OCI-LY1 (cell line): ENCODE results near the gene SDR42E2.
A peak's percentile ranks its signal among the peaks of the same experiment; 100 is the strongest.

ENCODE experiments used
- H2AFZ ChIP-seq: fragments of 200-600 bp; sonication (generic), shearing (Covaris generic); 2 replicates; pipeline ENCODE4 v1.6.0; 2014; ENCODE audit warnings: antibody characterized with exemption, mild to moderate bottlenecking, low read length
- H3F3A ChIP-seq: fragments of 200-600 bp; sonication (generic), shearing (Covaris generic); 2 replicates; pipeline ENCODE4 v1.6.0; 2014; ENCODE audit warnings: mild to moderate bottlenecking, antibody characterized with exemption, low read length, moderate library complexity; ENCODE audit not compliant: insufficient read depth
- H3K27ac ChIP-seq: fragments of 200-600 bp; sonication (generic); 2 replicates; pipeline ENCODE4 v1.5.1; 2014; ENCODE audit warnings: low read length, mixed run types, mild to moderate bottlenecking, low read depth; ENCODE audit not compliant: poor library complexity, severe bottlenecking
- H3K27me3 ChIP-seq: fragments of 200-600 bp; sonication (generic); 2 replicates; pipeline ENCODE4 v1.6.0; 2014; ENCODE audit warnings: antibody characterized with exemption, mild to moderate bottlenecking, low read length, moderate library complexity; ENCODE audit not compliant: insufficient read depth
- H3K36me3 ChIP-seq: fragments of 200-600 bp; sonication (generic); 2 replicates; pipeline ENCODE4 v1.6.1; 2014; ENCODE audit warnings: mild to moderate bottlenecking, antibody characterized with exemption, low read length, moderate library complexity, mixed read lengths; ENCODE audit not compliant: insufficient read depth
- H3K4me1 ChIP-seq: fragments of 200-600 bp; sonication (generic); 2 replicates; pipeline ENCODE4 v1.5.1; 2014; ENCODE audit warnings: mild to moderate bottlenecking, low read length, moderate library complexity; ENCODE audit not compliant: insufficient read depth, severe bottlenecking
- H3K4me2 ChIP-seq: fragments of 200-600 bp; sonication (generic), shearing (Covaris generic); 2 replicates; pipeline ENCODE4 v1.6.1; 2014; ENCODE audit warnings: low read length
- H3K4me3 ChIP-seq: fragments of 200-600 bp; sonication (generic); 2 replicates; pipeline ENCODE4 v1.5.1; 2014; ENCODE audit warnings: low read length, low read depth, mild to moderate bottlenecking, mixed read lengths; ENCODE audit not compliant: poor library complexity, severe bottlenecking
- H3K79me2 ChIP-seq: fragments of 200-600 bp; shearing (Covaris generic); 2 replicates; pipeline ENCODE4 v1.6.1; 2016; ENCODE audit warnings: mixed run types, low read length, mixed read lengths; ENCODE audit not compliant: insufficient read depth
- H3K9ac ChIP-seq: fragments of 200-600 bp; sonication (generic), shearing (Covaris generic); 2 replicates; pipeline ENCODE4 v1.6.1; 2014; ENCODE audit warnings: mild to moderate bottlenecking, low read length, mixed read lengths
- H3K9me2 ChIP-seq: fragments of 200-600 bp; sonication (generic), shearing (Covaris generic); 2 replicates; pipeline ENCODE4 v1.6.1; 2014; ENCODE audit warnings: low read depth, mild to moderate bottlenecking, low read length, mixed read lengths
- H3K9me3 ChIP-seq: fragments of 200-600 bp; shearing (Covaris generic); 2 replicates; pipeline ENCODE4 v1.6.1; 2014; ENCODE audit warnings: low read length, mixed read lengths
- H4K20me1 ChIP-seq: fragments of 200-600 bp; sonication (generic), shearing (Covaris generic); 2 replicates; pipeline ENCODE4 v1.6.0; 2016; ENCODE audit warnings: mild to moderate bottlenecking, low read length; ENCODE audit not compliant: insufficient read depth
- CTCF ChIP-seq: fragments of 200-600 bp; sonication (generic), shearing (Covaris generic); IDR thresholded peaks from 2 replicates; pipeline ENCODE4 v1.5.1; 2017; ENCODE audit warnings: mild to moderate bottlenecking, antibody characterized with exemption, low read length, moderate library complexity, mixed read lengths
- EZH2 ChIP-seq: fragments of 200-600 bp; sonication (generic), shearing (Covaris generic); IDR thresholded peaks from 2 replicates; pipeline ENCODE4 v1.8.0; 2017; ENCODE audit warnings: borderline replicate concordance, mixed run types, mild to moderate bottlenecking, antibody characterized with exemption, low read length, moderate library complexity, mixed read lengths

SDR42E2 gene

GRCh38 chr16:22235839-22236745 is 73.8 kb downstream of the SDR42E2 start:
- H3K9ac ChIP-seq = no peak overlapping the region
- H3K36me3 ChIP-seq = peaks cover 44% of the 10 kb centered on the region
- H3K9me2 ChIP-seq = no peaks in the 10 kb centered on the region
- 0 out of 2 replicates have a peak, but pooled peaks cover 1% of the 10 kb centered on the region for H3F3A ChIP-seq
- H3K9me3 ChIP-seq = no peaks in the 10 kb centered on the region
- no peak overlapping the region for H2AFZ ChIP-seq
- H3K4me3 ChIP-seq = no peak overlapping the region
- no peak overlapping the region for H3K4me2 ChIP-seq
- no peak overlapping the region for H3K27ac ChIP-seq
- no peaks in the 10 kb centered on the region for H3K27me3 ChIP-seq
- TF ChIP-seq CTCF (no peak), EZH2 (no peak)
- H3K79me2 ChIP-seq = no peaks in the 10 kb centered on the region
- peaks cover 12% of the 10 kb centered on the region for H3K4me1 ChIP-seq
- no peaks in the 10 kb centered on the region for H4K20me1 ChIP-seq

GRCh38 chr16:22239131-22239805 is 77.0 kb downstream of the SDR42E2 start:
- Histone ChIP-seq H2AFZ (no peak overlapping the region), H3K4me3 (no peak overlapping the region), H3K27me3 (no peaks in the 10 kb centered on the region), H4K20me1 (no peaks in the 10 kb centered on the region), H3K4me2 (no peak overlapping the region), H3K9me3 (no peaks in the 10 kb centered on the region), H3K79me2 (no peaks in the 10 kb centered on the region), H3F3A (0 out of 2 replicates have a peak, but pooled peaks cover 4% of the 10 kb centered on the region), H3K4me1 (peaks cover 15% of the 10 kb centered on the region), H3K27ac (no peak overlapping the region), H3K36me3 (peaks cover 30% of the 10 kb centered on the region), H3K9me2 (no peaks in the 10 kb centered on the region), H3K9ac (no peak overlapping the region)
- no peak for TF ChIP-seq CTCF
- TF ChIP-seq EZH2 = no peak

GRCh38 chr16:22240023-22240710 is 77.9 kb downstream of the SDR42E2 start:
- Histone ChIP-seq H3K9me2 (no peaks in the 10 kb centered on the region), H3K27ac (peak overlapping the region; percentile 59), H4K20me1 (no peaks in the 10 kb centered on the region), H3F3A (0 out of 2 replicates have a peak, but pooled peaks cover 4% of the 10 kb centered on the region), H3K4me2 (no peak overlapping the region), H3K36me3 (peaks cover 36% of the 10 kb centered on the region), H3K9ac (no peak overlapping the region), H3K79me2 (no peaks in the 10 kb centered on the region), H3K9me3 (no peaks in the 10 kb centered on the region), H3K4me1 (peaks cover 15% of the 10 kb centered on the region), H2AFZ (no peak overlapping the region), H3K27me3 (no peaks in the 10 kb centered on the region), H3K4me3 (no peak overlapping the region)
- TF ChIP-seq CTCF (no peak), EZH2 (no peak)
